K562 (cell line): ENCODE results near the gene SOS2. TPM values are rescaled to one million over a fixed set of nuclear protein-coding genes. Genes with fewer than 3 reads are reported as not detected.

Experiments
- ATAC-seq: fragments of 200-7000 bp; cut with Tn5 transposase; 3 replicates; pipeline ENCODE4 v1.9.1; 2020; ENCODE audit warnings: moderate library complexity
- BruUV-seq: library from RNA; stranded (reverse); fragments of 400-500 nt; replicated peaks from 2 replicates; lab custom pipeline; 2021; lab: Mats Ljungman, UMichigan
- CTCF ChIA-PET: fragments of 300-600 bp; formaldehyde crosslinking; extraction: SDS; loops from one replicate; lab custom pipeline; 2021; ENCODE audit warnings: low intra/inter-chr PET ratio; lab: Yijun Ruan, JAX
- POLR2A ChIA-PET: fragments of 300-600, 350-650 bp; sonication (Branson Sonifier 250); formaldehyde crosslinking; extraction: SDS; loops from one replicate; lab custom pipeline; 2021; ENCODE audit warnings: antibody characterized with exemption, inconsistent platforms; lab: Yijun Ruan, JAX
- DNase-seq, 4 experiments: peaks; one replicate each; pipeline versions ENCODE4 v3.0.0 to v3.0.0-alpha.2; 2011 to 2018; ENCODE audit warnings: low spot score in 3 of 4, mixed read lengths in 3 of 4; ENCODE audit errors: extremely low read depth in 1 of 4
- FAIRE-seq: peaks from 2 replicates; lab custom pipeline; 2011; peaks lifted over from hg19 to GRCh38; lab: Jason Lieb, UNC
- H2AFZ ChIP-seq: 2 replicates; pipeline ENCODE4 v1.6.0; 2011; ENCODE audit warnings: low read depth, low read length, control low read depth, inconsistent platforms
- H3K27ac ChIP-seq: fragments of 200-600 bp; 3 replicates; pipeline ENCODE4 v1.8.0; 2011; ENCODE audit warnings: low read depth, mild to moderate bottlenecking, control low read depth, inconsistent platforms, low read length, moderate library complexity, mixed read lengths; ENCODE audit errors: extremely low read depth
- H3K27me3 ChIP-seq, 2 experiments: fragments of 300-600 bp in 1 of 2; 2 replicates in 1 of 2; 3 replicates in 1 of 2; pipeline versions ENCODE4 v1.6.0 to v1.8.0; 2011; ENCODE audit warnings: inconsistent platforms in 2 of 2, low read length in 2 of 2, mild to moderate bottlenecking in 1 of 2, mixed read lengths in 1 of 2, moderate library complexity in 1 of 2; ENCODE audit not compliant: control insufficient read depth in 2 of 2, insufficient read depth in 2 of 2
- H3K36me3 ChIP-seq: fragments of 300-600 bp; 3 replicates; pipeline ENCODE4 v1.8.0; 2011; ENCODE audit warnings: mild to moderate bottlenecking, low read length, inconsistent platforms; ENCODE audit not compliant: control insufficient read depth, insufficient read depth
- H3K4me1 ChIP-seq, 2 experiments: fragments of 200-600 bp in 1 of 2; replicated peaks in 1 of 2; 2 replicates in 1 of 2; 3 replicates in 1 of 2; pipeline versions ENCODE4 v1.5.1 to v1.8.0; 2011; ENCODE audit warnings: inconsistent platforms in 2 of 2, low read length in 2 of 2, mild to moderate bottlenecking in 1 of 2, mixed read lengths in 1 of 2, moderate library complexity in 1 of 2; ENCODE audit not compliant: control insufficient read depth in 2 of 2, insufficient read depth in 2 of 2
- H3K4me2 ChIP-seq: 2 replicates; pipeline ENCODE4 v1.6.1; 2011; ENCODE audit warnings: low read length, control low read depth, inconsistent platforms, mixed read lengths; ENCODE audit not compliant: insufficient read depth
- H3K4me3 ChIP-seq: fragments of 200-600 bp; sonication (generic), shearing (Covaris generic); 2 replicates; pipeline ENCODE4 v1.5.1; 2016; ENCODE audit warnings: control low read depth, inconsistent platforms
- H3K79me2 ChIP-seq: fragments of 200-600 bp; 3 replicates; pipeline ENCODE4 v1.8.0; 2011; ENCODE audit warnings: low read length, inconsistent platforms; ENCODE audit not compliant: control insufficient read depth, insufficient read depth
- H3K9ac ChIP-seq, 2 experiments: 2 replicates each; pipeline versions ENCODE4 v1.6.0 to v1.6.1; 2011; ENCODE audit warnings: low read depth in 2 of 2, low read length in 2 of 2, control low read depth in 1 of 2, inconsistent platforms in 1 of 2, mild to moderate bottlenecking in 1 of 2, mixed read lengths in 1 of 2; ENCODE audit not compliant: insufficient read depth in 1 of 2
- H3K9me1 ChIP-seq: one replicate; pipeline ENCODE4 v1.6.0; 2011; ENCODE audit warnings: inconsistent platforms, mild to moderate bottlenecking, low read length, moderate library complexity; ENCODE audit not compliant: control insufficient read depth, insufficient read depth
- H3K9me3 ChIP-seq: replicated peaks from 2 replicates; pipeline ENCODE4 v1.5.1; 2011; ENCODE audit warnings: low read depth, low read length, inconsistent platforms; ENCODE audit not compliant: control insufficient read depth, insufficient read depth
- H4K20me1 ChIP-seq: replicated peaks from 2 replicates; pipeline ENCODE4 v1.6.1; 2011; ENCODE audit warnings: low read length, inconsistent platforms, mixed read lengths; ENCODE audit not compliant: control insufficient read depth, insufficient read depth
- CHCHD3 ChIP-seq: fragments of 250-450 bp; sonication (Bioruptor Pico); IDR thresholded peaks from 2 replicates; pipeline ENCODE4 v2.1.2; 2022; ENCODE audit warnings: mild to moderate bottlenecking
- SMARCA4 ChIP-seq: fragments of 450-650 bp; IDR thresholded peaks from 2 replicates; pipeline ENCODE4 v1.6.1; 2016
- TRIM28 ChIP-seq: fragments of 450-650 bp; IDR thresholded peaks from 2 replicates; pipeline ENCODE4 v1.6.1; 2017
- WGBS: fragments of 100-300 bp; shearing (Covaris generic); methylation state at CpG from one replicate; pipeline ENCODE4 v1.1.6; 2016; ENCODE audit warnings: low coverage, mixed read lengths; ENCODE audit not compliant: insufficient coverage; ENCODE audit errors: missing lambda C conversion rate; 5-methylcytosine and 5-hydroxymethylcytosine counted together
- in situ Hi-C: fragments of 300-500 bp; cut with MboI; formaldehyde crosslinking; loops from 4 replicates; pipeline ENCODE4 v1.15.0; 2018; ENCODE audit warnings: inconsistent platforms, mixed read lengths
- intact Hi-C: fragments of 100-400 bp; cut with micrococcal nuclease; formaldehyde crosslinking; loops from 2 replicates; pipeline ENCODE4 v1.14.2; 2022
- polyA plus RNA-seq, 8 experiments: library from polyadenylated mRNA; depleted of rRNA in 4 of 8; stranded (reverse) in 5 of 8; unstranded in 3 of 8; fragments of >200 nt; fragmentation: Nextera tagmentation in 2 of 8; fragmentation: Illumina TruSeq in 1 of 8; extraction: Ambion mirVana in 2 of 8; extraction: Trizol in 1 of 8; gene quantifications; 2 replicates each; pipeline versions ENCODE4 v1.2.1 to v1.2.3, GENCODE V29; 2011 to 2014; ENCODE audit warnings: inconsistent platforms in 1 of 8, missing spikeins in 1 of 8
- total RNA-seq, 7 experiments: library from RNA; depleted of rRNA in 6 of 7; stranded (reverse); fragments of >200 nt in 6 of 7; fragmentation: Illumina TruSeq in 2 of 7; extraction: Trizol in 2 of 7; gene quantifications; 2 replicates each; pipeline versions ENCODE4 v1.2.1 to v1.2.3, GENCODE V29; 2011 to 2021; ENCODE audit warnings: low replicate concordance in 1 of 7
- TF ChIP-seq, protein P1 (sequence below): fragments of 450-650 bp; formaldehyde crosslinking; IDR thresholded peaks from 2 replicates; pipeline ENCODE4 v1.4.0; 2020; ENCODE audit warnings: mild to moderate bottlenecking
- TF ChIP-seq, protein P2 (sequence below): fragments of 450-650 bp; IDR thresholded peaks from 2 replicates; pipeline ENCODE4 v1.6.1; 2018; ENCODE audit warnings: mild to moderate bottlenecking, low read depth; ENCODE audit not compliant: partially characterized antibody
- TF ChIP-seq, protein P3 (sequence below): fragments of 250-450 bp; sonication (Bioruptor Pico); IDR thresholded peaks from 2 replicates; pipeline ENCODE4 v1.4.0; 2020; ENCODE audit warnings: mild to moderate bottlenecking, moderate library complexity
- TF ChIP-seq, protein P4 (sequence below), 2 experiments: fragments of 450-650 bp; IDR thresholded peaks; 2 replicates each; pipeline ENCODE4 v1.6.1; 2018; ENCODE audit warnings: mild to moderate bottlenecking in 2 of 2, low read depth in 1 of 2; ENCODE audit not compliant: partially characterized antibody in 2 of 2

The SOS2 gene
- total and polyA plus RNA-seq, 9 of the 15 experiments (the other 6 are each of a cell fraction or from before 2014, with no cell fraction given): 2.2 to 13.1 (median 10.5) TPM

DNA sequence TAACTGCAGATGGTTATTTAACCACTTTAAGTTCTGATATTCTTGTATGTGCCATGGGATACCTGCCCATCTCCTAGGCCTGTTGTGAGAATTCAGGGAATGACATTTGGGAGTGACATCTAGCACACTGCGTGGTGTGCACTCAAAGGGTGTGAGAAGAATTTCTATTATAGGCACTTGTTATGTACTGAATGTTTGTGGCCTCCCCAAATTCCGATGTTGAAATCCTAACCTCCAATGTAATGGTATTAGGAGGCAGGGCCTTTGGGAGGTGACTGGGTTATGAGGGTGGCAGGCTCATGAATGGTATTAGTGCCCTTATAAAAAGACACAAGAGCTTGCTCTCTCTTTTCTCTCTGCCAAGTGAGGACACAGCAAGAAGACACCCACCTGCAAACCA is 142.6 kb downstream of the SOS2 start:
- Histone ChIP-seq H3K9me3 (no peaks in the 10 kb centered on the region), H3K36me3 (no peaks in the 10 kb centered on the region), H3K27ac (no peak overlapping the region), H3K4me2 (no peak overlapping the region), H3K79me2 (no peaks in the 10 kb centered on the region), H3K9ac (no peak overlapping the region), H2AFZ (no peak overlapping the region), H3K27me3 (no peaks in the 10 kb centered on the region), H3K4me3 (no peak overlapping the region), H3K4me1 (peaks cover 0 to 21% of the 10 kb centered on the region in 2 experiments; a peak in 3 of 5 replicates), H4K20me1 (no peaks in the 10 kb centered on the region), H3K9me1 (no peaks in the 10 kb centered on the region)
- no TSS peak for BruUV-seq
- no peak for FAIRE-seq
- TF ChIP-seq CHCHD3 (CRISPR knock-in tag) (no peak), TRIM28 (no peak), SMARCA4 (no peak)
- TF ChIP-seq, protein P1, sequence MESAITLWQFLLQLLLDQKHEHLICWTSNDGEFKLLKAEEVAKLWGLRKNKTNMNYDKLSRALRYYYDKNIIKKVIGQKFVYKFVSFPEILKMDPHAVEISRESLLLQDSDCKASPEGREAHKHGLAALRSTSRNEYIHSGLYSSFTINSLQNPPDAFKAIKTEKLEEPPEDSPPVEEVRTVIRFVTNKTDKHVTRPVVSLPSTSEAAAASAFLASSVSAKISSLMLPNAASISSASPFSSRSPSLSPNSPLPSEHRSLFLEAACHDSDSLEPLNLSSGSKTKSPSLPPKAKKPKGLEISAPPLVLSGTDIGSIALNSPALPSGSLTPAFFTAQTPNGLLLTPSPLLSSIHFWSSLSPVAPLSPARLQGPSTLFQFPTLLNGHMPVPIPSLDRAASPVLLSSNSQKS (CRISPR knock-in tag): no peak
- TF ChIP-seq, protein P2, sequence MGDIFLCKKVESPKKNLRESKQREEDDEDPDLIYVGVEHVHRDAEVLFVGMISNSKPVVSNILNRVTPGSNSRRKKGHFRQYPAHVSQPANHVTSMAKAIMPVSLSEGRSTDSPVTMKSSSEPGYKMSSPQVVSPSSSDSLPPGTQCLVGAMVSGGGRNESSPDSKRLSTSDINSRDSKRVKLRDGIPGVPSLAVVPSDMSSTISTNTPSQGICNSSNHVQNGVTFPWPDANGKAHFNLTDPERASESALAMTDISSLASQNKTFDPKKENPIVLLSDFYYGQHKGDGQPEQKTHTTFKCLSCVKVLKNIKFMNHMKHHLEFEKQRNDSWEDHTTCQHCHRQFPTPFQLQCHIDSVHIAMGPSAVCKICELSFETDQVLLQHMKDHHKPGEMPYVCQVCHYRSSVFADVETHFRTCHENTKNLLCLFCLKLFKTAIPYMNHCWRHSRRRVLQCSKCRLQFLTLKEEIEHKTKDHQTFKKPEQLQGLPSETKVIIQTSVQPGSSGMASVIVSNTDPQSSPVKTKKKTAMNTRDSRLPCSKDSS: no peak
- TF ChIP-seq, protein P3, sequence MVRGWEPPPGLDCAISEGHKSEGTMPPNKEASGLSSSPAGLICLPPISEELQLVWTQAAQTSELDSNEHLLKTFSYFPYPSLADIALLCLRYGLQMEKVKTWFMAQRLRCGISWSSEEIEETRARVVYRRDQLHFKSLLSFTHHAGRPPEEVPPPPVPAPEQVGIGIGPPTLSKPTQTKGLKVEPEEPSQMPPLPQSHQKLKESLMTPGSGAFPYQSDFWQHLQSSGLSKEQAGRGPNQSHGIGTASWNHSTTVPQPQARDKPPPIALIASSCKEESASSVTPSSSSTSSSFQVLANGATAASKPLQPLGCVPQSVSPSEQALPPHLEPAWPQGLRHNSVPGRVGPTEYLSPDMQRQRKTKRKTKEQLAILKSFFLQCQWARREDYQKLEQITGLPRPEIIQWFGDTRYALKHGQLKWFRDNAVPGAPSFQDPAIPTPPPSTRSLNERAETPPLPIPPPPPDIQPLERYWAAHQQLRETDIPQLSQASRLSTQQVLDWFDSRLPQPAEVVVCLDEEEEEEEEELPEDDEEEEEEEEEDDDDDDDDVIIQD (CRISPR knock-in tag): no peak
- TF ChIP-seq, protein P4, sequence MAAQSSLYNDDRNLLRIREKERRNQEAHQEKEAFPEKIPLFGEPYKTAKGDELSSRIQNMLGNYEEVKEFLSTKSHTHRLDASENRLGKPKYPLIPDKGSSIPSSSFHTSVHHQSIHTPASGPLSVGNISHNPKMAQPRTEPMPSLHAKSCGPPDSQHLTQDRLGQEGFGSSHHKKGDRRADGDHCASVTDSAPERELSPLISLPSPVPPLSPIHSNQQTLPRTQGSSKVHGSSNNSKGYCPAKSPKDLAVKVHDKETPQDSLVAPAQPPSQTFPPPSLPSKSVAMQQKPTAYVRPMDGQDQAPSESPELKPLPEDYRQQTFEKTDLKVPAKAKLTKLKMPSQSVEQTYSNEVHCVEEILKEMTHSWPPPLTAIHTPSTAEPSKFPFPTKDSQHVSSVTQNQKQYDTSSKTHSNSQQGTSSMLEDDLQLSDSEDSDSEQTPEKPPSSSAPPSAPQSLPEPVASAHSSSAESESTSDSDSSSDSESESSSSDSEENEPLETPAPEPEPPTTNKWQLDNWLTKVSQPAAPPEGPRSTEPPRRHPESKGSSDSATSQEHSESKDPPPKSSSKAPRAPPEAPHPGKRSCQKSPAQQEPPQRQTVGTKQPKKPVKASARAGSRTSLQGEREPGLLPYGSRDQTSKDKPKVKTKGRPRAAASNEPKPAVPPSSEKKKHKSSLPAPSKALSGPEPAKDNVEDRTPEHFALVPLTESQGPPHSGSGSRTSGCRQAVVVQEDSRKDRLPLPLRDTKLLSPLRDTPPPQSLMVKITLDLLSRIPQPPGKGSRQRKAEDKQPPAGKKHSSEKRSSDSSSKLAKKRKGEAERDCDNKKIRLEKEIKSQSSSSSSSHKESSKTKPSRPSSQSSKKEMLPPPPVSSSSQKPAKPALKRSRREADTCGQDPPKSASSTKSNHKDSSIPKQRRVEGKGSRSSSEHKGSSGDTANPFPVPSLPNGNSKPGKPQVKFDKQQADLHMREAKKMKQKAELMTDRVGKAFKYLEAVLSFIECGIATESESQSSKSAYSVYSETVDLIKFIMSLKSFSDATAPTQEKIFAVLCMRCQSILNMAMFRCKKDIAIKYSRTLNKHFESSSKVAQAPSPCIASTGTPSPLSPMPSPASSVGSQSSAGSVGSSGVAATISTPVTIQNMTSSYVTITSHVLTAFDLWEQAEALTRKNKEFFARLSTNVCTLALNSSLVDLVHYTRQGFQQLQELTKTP (IDR thresholded peaks at IDR 0.05; ENCODE audit: low read depth in 1 of 2, partially characterized antibody in 2 of 2): no peak
- no peak for ATAC-seq
- no peak for DNase-seq
- in situ Hi-C loops: no loop called here
- ChIA-PET POLR2A (no interaction called here), CTCF (no interaction called here)
- intact Hi-C loops: no loop called here
- 92% methylated on average over 1 of the region's 2 CpGs for WGBS
